G401.6 (cell line): Measurements from ENCODE around the gene FAM110C.
"Not testable (repeated sequence)": the region's sequence is repeated elsewhere in the genome, so short reads cannot be mapped to it uniquely, and the experiment has no call there.

Source experiments
- FAIRE-seq: peaks from 2 replicates; lab custom pipeline; 2012; peaks lifted over from hg19 to GRCh38; lab: Jason Lieb, UNC

FAM110C gene

GRCh38 chr2:42788-43187 lies 3.5 kb downstream of the FAM110C start:
- FAIRE-seq = no peak

- no peak for FAIRE-seq
These were observed 5.8 kb downstream of the FAM110C start for GRCh38 chr2:40465-40864.

GRCh38 chr2:38155-38554 lies 8.2 kb downstream of the FAM110C start:
- no peak for FAIRE-seq

- no peak for FAIRE-seq
These were observed 10.0 kb downstream of the FAM110C start for GRCh38 chr2:36318-36717.

GRCh38 chr2:35852-36251 lies 10.5 kb downstream of the FAM110C start:
- no peak for FAIRE-seq

- FAIRE-seq = no peak
These were observed 12.7 kb downstream of the FAM110C start for GRCh38 chr2:33620-34019.

- no peak for FAIRE-seq
These were observed 14.2 kb downstream of the FAM110C start for GRCh38 chr2:32068-32467.

- no peak for FAIRE-seq
These were observed 17.1 kb downstream of the FAM110C start for GRCh38 chr2:29253-29652.

GRCh38 chr2:28406-28975 lies 17.8 kb downstream of the FAM110C start:
- FAIRE-seq = no peak

- no peak for FAIRE-seq
These were observed 19.4 kb downstream of the FAM110C start for GRCh38 chr2:26891-27290.

GRCh38 chr2:25543-25942 lies 20.8 kb downstream of the FAM110C start:
- FAIRE-seq = no peak

- not testable (repeated sequence) for FAIRE-seq
These were observed 21.7 kb downstream of the FAM110C start for GRCh38 chr2:24591-24990.

- FAIRE-seq = no peak
These were observed 22.2 kb downstream of the FAM110C start for GRCh38 chr2:24107-24506.

GRCh38 chr2:23283-23682 lies 23.0 kb downstream of the FAM110C start:
- FAIRE-seq = no peak

- not testable (repeated sequence) for FAIRE-seq
These were observed 24.1 kb downstream of the FAM110C start for GRCh38 chr2:22244-22643.

GRCh38 chr2:20259-20658 lies 26.0 kb downstream of the FAM110C start:
- not testable (repeated sequence) for FAIRE-seq

GRCh38 chr2:19505-19904 lies 26.8 kb downstream of the FAM110C start:
- no peak for FAIRE-seq

- no peak for FAIRE-seq
These were observed 27.7 kb downstream of the FAM110C start for GRCh38 chr2:18402-19271.

GRCh38 chr2:15916-16315 lies 30.4 kb downstream of the FAM110C start:
- not testable (repeated sequence) for FAIRE-seq

GRCh38 chr2:11248-11941 lies 34.9 kb downstream of the FAM110C start:
- no peak for FAIRE-seq

GRCh38 chr2:10222-10875 lies 36.0 kb downstream of the FAM110C start:
- no peak for FAIRE-seq
